NCI-H526 treated with DMSO at 0.1 percent for 48 hours (cell line): Measurements from ENCODE around the gene PTPN5.

Source experiments
- DNase-seq: peaks from one replicate; lab custom pipeline; 2025; lab: John Stamatoyannopoulos, UW

PTPN5 gene

GRCh38 chr11:18739685-18740084, 51.9 kb downstream of the PTPN5 start:
- DNase-seq = no peak

GRCh38 chr11:18737642-18738041, 54.0 kb downstream of the PTPN5 start:
- DNase-seq = no peak

DNA sequence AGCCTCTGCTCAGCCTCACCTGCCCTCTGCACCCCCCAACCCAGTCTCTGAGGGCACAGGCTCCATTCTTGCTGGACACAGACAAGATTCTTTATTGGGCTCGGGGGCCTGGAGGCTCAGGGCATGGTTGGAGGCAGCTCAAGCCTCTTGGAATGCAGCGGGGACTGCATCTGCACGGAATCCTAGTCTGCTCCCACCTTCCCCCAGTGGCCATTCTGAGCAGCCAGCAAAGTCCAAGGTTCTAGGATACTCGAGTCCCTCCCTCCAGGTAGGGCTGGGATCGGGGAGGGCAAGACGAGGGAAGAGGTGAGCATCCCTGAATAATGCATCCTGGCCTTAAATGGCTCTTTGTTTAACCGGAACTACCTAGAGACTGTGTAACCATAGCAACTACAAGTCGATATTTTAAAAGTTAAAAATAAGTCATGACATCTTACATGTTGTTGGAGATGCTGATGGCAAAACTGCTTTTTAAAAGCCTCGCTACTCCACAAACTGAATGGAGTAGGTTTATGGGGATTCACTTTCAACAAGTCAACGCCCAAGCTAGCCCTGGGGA, 54.9 kb downstream of the PTPN5 start:
- no peak for DNase-seq

- DNase-seq = no peak
These were observed 58.4 kb downstream of the PTPN5 start for GRCh38 chr11:18733202-18733601.

DNA sequence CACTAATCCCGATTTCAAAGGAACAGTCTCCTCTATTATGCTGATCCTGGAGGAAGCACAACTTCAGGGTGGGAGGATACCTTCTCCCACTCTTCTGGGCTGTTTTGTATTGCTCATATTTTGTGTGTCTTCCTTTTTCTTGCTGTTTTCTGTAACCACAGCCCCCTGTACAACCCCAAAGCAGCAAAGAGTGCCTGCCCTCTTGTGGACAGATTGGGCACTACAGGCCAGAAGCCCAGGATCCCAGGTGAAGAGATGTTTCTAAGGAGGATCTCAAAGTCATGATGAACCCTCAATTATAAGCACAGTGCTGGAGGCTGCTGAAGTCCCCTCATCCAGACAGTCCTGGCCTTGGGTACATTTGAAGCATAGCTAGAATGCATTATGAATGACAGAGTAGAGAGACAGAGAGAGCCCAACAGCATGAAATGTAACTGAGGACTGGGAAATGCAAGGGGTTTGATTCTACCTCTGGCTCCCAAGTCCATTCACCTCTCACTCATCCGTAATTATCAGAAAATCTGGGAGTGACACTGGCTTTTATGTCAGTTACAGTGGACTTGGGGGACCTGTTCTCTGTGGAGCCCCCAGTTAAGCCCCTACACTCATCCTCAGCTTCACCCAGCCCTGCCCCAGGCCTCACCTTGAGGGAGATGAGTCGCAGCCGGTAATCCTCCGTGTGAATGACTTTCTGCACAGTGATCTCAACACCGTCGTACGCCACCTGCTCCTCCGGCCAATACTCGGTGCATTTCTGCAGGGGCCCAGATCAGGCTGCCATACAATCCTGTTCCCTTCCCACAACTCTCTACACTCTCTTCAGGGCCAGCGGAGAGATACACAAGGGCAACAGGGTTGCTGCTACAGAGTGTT, 59.4 kb downstream of the PTPN5 start:
- peak; percentile 24 for DNase-seq

DNA sequence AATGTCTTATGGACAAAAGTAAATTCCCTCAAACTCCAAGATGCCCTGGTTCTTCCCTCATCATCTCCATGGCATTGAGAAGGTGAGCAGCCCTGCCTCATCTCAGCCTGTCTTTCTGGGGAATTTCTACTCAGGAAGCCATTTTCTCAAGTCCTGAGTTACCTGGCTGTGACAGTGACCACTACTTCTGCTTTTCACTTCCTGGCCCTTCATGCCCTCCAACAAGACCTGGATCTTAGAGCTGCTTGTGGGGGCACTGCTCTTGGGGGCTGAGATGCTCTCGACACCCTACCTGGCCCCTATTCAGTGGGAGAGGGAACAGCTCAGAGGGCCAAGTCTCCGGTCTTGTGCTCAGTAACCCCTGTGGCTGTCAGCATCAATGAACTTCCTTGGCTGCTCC, 60.2 kb downstream of the PTPN5 start:
- DNase-seq = no peak

DNA sequence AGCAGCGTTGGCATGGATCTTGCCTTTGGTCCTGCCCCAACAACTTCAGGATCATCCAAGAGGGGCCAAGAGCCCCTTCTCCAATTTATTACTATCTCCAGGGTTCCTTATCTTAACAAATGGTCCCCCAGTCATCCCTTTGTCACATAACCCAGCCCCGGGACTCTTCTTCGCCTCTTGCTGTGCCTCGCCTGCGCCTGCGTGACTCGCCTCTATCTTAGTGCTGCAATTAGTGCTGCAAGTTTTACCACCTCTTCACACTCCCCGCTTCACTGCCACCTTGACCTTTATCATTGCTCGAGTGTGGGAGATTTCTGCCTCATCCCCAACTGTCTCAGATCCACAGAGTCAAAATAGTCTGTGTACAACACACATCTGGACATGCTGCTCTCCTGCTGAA, 61.6 kb downstream of the PTPN5 start:
- no peak for DNase-seq

DNA sequence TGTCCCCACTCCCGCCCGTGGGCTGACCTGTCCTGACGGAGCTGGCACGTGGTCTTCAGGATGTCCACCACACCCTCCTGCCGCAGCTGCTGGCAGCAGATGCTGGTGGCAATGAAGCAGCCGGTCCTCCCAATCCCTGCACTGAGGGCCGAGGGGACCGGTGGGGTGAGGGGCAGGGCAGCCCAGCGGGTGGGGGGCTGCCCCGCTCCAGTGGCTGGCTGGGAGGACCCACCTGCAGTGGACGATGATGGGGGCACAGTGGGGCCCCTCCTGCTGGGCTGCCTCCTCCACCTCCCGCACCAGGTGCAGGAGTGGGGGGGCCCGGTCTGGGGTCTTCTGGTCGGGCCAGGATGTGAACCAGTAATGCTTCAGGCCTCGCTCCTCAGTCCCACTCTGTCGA, 62.2 kb downstream of the PTPN5 start:
- DNase-seq = no peak

- no peak for DNase-seq
These were observed 62.9 kb downstream of the PTPN5 start for GRCh38 chr11:18728658-18729057.

DNA sequence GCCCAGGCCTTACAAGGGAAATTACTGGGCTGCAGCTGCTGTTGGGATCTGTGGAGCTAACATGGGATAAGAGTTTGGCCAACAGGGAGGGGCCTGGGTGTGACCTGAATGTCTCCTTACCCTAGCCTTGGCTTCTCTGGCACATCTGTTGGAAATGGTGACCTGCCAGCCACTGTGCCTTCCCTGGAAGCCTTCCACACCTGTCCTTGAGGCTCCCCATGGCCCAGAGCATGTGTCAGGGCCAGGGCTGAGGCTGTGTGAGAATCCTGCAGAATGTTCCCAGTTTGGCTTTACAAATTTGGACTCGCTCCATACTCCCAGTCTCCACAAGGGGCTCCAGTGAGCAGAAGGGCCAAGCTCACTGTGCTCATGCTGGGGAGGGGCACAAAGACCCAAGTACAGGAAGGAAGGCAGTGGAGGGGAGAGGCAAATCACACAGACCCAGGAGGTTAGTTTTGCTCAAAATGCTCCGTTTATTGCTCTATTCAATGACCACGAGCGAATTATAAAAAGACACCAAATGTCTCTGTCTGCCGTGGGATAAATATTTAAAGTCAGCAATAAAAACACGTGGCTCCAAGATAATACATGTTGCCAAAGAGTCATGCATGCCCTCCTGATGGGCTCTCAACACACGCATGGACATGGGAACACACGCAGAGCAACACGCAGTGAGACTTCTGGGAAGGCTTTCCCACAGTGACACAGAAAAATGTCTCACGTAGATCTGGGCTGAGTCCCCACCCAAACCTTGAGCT, 63.9 kb downstream of the PTPN5 start:
- DNase-seq = peak; percentile 17

DNA sequence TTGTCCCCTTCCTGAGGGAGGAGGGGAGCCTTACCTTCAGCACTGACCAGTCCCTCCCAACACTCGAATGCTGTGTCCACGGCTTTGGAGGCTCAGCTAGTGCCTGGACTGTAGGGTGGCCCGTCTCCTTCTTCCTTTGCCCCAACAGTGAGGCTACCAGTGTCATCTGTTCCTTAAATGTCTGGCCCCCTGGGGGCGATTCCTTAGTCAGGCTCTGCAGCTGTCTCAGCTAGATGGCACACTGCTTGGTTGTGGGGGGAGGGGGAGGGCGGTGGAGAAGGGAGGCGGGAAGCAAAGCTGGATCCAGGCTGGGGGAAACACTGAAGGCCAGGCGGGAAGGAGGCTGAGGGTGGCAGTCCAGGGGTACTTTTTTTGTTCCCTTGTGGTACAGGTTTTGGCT, 65.6 kb downstream of the PTPN5 start, which contains the start of gene IGSF22:
IGSF22 (minus strand) TSS at position 149 of the 400 bp plus-strand sequence. CDS start 1,952 bp downstream, outside the sequence.
- no peak for DNase-seq

DNA sequence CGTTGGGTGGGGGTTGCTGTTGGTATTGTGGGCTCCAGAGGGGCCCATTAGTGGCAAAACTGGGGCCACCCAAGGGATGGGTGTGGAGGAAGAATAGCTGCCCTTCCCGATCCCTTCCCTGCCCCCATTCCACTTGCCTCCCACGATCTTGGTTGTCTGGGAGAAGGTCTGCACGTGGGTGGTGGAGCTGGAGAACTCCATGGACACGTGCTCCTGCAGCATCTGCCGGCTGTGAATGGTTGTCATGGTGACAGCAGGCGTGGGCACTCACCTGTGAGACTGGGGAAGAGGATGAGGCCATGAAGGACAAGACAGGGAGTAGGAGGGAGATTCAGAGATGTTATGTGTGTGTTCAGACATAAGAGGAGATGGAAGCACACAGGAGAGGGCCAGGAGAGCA, 67.6 kb downstream of the PTPN5 start:
- DNase-seq = peak; percentile 37

- DNase-seq = no peak
These were observed 69.3 kb downstream of the PTPN5 start for GRCh38 chr11:18722293-18722637.

GRCh38 chr11:18721561-18722292, 69.9 kb downstream of the PTPN5 start:
- peak; percentile 84 for DNase-seq

- peak; percentile 89 for DNase-seq
These were observed 70.6 kb downstream of the PTPN5 start for GRCh38 chr11:18720808-18721560.

- no peak for DNase-seq
These were observed 71.3 kb downstream of the PTPN5 start for GRCh38 chr11:18720091-18720807.

- no peak for DNase-seq
These were observed 76.1 kb downstream of the PTPN5 start for GRCh38 chr11:18715476-18715875.

GRCh38 chr11:18714443-18714780, 77.2 kb downstream of the PTPN5 start:
- DNase-seq = no peak

DNA sequence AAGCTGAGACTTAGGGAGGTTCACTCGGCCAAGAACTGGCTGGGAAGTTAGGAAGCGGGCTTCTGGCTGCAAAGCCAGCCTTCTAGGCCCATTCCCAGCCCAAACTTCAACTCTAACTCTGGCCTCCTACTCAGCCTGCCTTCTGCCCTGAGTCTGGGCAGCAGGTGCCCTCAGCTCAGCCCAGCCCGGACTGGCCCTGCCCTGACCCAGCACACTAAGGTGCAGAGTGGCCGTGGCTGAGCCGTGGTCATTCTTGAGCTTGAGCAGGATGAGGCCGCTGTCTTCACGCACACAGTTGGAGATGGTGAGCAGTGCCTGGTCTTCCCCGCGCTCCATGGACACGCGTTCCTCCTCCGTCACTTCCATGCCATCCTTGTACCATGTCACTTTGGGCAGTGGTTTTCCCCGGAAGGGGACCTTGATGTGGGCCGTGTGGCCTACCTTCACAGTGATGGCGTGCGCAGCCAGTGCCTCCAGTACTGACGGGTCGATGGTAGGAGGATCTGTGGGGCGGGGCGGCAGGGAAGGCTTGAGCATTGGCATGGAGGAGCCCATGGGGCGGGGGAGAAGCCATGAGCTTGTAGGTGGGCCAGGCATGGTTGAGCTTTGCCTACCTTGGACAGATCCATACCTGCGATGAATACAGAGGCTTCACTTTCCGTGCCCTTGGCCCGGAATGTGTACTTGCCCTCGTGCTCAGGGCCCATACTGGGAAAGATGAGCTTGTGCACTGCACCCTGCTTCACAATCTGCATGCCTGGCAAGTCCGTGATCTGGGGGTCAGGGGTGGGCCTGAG, 77.8 kb downstream of the PTPN5 start:
- no peak for DNase-seq

DNA sequence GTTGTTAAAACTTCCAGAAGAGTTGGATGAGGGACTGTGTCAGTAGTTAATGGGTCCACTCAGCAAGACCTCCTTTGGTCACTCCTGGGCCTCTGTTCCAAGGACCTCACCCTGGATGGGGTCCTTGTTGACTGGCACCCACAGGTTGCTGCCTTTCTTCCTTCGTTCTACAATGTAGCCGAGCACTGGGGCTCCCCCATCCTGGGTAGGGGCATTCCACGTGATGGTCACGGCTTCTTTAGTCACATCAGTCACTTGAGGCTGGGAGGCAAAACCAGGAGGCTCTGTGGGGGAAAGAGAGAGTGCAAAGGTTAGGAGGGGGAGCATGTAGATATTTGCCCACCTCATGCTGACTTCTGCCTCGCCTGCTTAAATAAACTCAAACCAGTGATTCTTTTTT, 81.1 kb downstream of the PTPN5 start:
- DNase-seq = no peak
